ENCODE measurements around the gene TRIM32. TPM values are rescaled to one million over a fixed set of nuclear protein-coding genes. Genes with fewer than 3 reads are reported as not detected.

TRIM32 gene
- polyA plus RNA-seq, 1 of the 3 experiments (the other 2 are of a cell fraction), result 10.2 TPM

DNA sequence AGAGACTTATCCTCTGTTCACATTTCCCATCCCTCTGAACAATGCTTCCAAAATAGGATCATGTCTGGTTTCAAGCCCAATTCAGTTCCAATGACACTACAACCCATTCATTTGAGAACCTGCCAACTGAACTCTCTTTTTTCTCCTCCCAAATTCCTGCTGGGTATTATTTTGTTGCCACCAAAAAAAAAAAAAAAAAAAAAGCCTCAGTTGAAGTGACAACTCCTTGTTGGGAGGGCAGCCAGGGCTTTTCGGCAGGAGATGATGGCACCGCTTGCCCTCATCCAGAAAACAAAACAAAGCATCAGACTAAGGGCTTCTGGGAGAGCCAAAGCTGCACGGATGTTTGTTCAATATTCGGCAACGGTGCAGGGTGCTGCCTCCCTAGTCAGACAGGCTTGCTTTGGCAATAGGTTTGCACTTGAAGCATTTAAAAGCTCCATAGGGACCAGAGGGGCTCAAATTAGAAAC lies 30.6 kb upstream of the TRIM32 start:
- Histone ChIP-seq H3K36me3 (replicated peaks in 1 of 2; ENCODE audit: control insufficient read depth in 1 of 2, insufficient read depth in 2 of 2, low read length in 1 of 2) (no peaks in the 10 kb centered on the region), H4K20me1 (ENCODE audit: insufficient read depth) (no peaks in the 10 kb centered on the region), H3K9ac (no peak overlapping the region), H3K4me1 (ENCODE audit: control insufficient read depth in 1 of 2, insufficient read depth in 2 of 2, low read depth in 1 of 2, low read length in 1 of 2) (peaks cover 0 to 7% of the 10 kb centered on the region in 2 experiments; a peak in 1 of 4 replicates), H3K9me3 (no peaks in the 10 kb centered on the region), H3K4me2 (no peak overlapping the region), H3K4me3 (ENCODE audit: low read depth in 2 of 2, low read length in 1 of 2) (no peak overlapping the region), H3F3A (replicated peaks; ENCODE audit: insufficient read depth) (no peaks in the 10 kb centered on the region), H3K9me2 (no peaks in the 10 kb centered on the region), H3K27ac (ENCODE audit: low read depth in 2 of 2, low read length in 1 of 2) (no peak overlapping the region), H3K79me2 (ENCODE audit: insufficient read depth) (no peaks in the 10 kb centered on the region), H2AFZ (ENCODE audit: low read depth) (no peak overlapping the region), H3K27me3 (ENCODE audit: insufficient read depth) (no peaks in the 10 kb centered on the region)
- 97% methylated on average over 5 of the region's 5 CpGs for WGBS (ENCODE audit: low lambda C conversion rate)
- ChIA-PET CTCF (interaction anchor here (3.3 kb wide), 1 partner anchor 1064 kb away, joined by 20 read pairs; no protein-coding TSS in a partner anchor), POLR2A (no interaction called here)
- DNase-seq, result no peak
- TF ChIP-seq MXI1 (IDR thresholded peaks at IDR 0.05; ENCODE audit: low read depth, low read length), result no peak
- no peak for TF ChIP-seq EZH2phosphoT487 (IDR thresholded peaks at IDR 0.05; ENCODE audit: borderline replicate concordance, low read depth)
- TF ChIP-seq FOXJ3 (CRISPR knock-in tag; IDR thresholded peaks at IDR 0.05), result no peak
- no peak for TF ChIP-seq RAD21 (IDR thresholded peaks at IDR 0.05; ENCODE audit: low read length)
- TF ChIP-seq, protein P1, sequence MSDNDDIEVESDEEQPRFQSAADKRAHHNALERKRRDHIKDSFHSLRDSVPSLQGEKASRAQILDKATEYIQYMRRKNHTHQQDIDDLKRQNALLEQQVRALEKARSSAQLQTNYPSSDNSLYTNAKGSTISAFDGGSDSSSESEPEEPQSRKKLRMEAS (IDR thresholded peaks at IDR 0.05; ENCODE audit: low read depth), result no peak
- TF ChIP-seq, protein P2, sequence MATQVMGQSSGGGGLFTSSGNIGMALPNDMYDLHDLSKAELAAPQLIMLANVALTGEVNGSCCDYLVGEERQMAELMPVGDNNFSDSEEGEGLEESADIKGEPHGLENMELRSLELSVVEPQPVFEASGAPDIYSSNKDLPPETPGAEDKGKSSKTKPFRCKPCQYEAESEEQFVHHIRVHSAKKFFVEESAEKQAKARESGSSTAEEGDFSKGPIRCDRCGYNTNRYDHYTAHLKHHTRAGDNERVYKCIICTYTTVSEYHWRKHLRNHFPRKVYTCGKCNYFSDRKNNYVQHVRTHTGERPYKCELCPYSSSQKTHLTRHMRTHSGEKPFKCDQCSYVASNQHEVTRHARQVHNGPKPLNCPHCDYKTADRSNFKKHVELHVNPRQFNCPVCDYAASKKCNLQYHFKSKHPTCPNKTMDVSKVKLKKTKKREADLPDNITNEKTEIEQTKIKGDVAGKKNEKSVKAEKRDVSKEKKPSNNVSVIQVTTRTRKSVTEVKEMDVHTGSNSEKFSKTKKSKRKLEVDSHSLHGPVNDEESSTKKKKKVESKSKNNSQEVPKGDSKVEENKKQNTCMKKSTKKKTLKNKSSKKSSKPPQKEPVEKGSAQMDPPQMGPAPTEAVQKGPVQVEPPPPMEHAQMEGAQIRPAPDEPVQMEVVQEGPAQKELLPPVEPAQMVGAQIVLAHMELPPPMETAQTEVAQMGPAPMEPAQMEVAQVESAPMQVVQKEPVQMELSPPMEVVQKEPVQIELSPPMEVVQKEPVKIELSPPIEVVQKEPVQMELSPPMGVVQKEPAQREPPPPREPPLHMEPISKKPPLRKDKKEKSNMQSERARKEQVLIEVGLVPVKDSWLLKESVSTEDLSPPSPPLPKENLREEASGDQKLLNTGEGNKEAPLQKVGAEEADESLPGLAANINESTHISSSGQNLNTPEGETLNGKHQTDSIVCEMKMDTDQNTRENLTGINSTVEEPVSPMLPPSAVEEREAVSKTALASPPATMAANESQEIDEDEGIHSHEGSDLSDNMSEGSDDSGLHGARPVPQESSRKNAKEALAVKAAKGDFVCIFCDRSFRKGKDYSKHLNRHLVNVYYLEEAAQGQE (IDR thresholded peaks at IDR 0.05; ENCODE audit: low read depth, low read length), result no peak
- TF ChIP-seq SMC3 (IDR thresholded peaks at IDR 0.05; ENCODE audit: low read depth, low read length), result no peak
- TF ChIP-seq SIN3A (IDR thresholded peaks at IDR 0.05; ENCODE audit: borderline replicate concordance, low read depth, low read length), result no peak
- no peak for TF ChIP-seq MEF2A (IDR thresholded peaks at IDR 0.05; ENCODE audit: borderline replicate concordance, low read depth)
- no peak for TF ChIP-seq POLR2AphosphoS5 (IDR thresholded peaks at IDR 0.05; ENCODE audit: low read depth, low read length)
- TF ChIP-seq RCOR1 (IDR thresholded peaks at IDR 0.05; ENCODE audit: low read length), result no peak
- TF ChIP-seq JUND (IDR thresholded peaks at IDR 0.05), result no peak
- no peak for TF ChIP-seq FOXM1 (IDR thresholded peaks at IDR 0.05; ENCODE audit: low read depth)
- TF ChIP-seq, protein P3, sequence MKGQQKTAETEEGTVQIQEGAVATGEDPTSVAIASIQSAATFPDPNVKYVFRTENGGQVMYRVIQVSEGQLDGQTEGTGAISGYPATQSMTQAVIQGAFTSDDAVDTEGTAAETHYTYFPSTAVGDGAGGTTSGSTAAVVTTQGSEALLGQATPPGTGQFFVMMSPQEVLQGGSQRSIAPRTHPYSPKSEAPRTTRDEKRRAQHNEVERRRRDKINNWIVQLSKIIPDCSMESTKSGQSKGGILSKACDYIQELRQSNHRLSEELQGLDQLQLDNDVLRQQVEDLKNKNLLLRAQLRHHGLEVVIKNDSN (IDR thresholded peaks at IDR 0.05; ENCODE audit: borderline replicate concordance, low read depth), result no peak
- no peak for TF ChIP-seq NRF1 (IDR thresholded peaks at IDR 0.05; ENCODE audit: low read depth, low read length)
- no peak for TF ChIP-seq RFX5 (IDR thresholded peaks at IDR 0.05; ENCODE audit: low read length)
- TF ChIP-seq GATA2 (CRISPR knock-in tag; IDR thresholded peaks at IDR 0.05), result no peak
- TF ChIP-seq, protein P4, sequence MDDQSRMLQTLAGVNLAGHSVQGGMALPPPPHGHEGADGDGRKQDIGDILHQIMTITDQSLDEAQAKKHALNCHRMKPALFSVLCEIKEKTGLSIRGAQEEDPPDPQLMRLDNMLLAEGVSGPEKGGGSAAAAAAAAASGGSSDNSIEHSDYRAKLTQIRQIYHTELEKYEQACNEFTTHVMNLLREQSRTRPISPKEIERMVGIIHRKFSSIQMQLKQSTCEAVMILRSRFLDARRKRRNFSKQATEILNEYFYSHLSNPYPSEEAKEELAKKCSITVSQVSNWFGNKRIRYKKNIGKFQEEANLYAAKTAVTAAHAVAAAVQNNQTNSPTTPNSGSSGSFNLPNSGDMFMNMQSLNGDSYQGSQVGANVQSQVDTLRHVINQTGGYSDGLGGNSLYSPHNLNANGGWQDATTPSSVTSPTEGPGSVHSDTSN (IDR thresholded peaks at IDR 0.05), result no peak
- TF ChIP-seq CHD2 (IDR thresholded peaks at IDR 0.05; ENCODE audit: low read length, partially characterized antibody), result no peak
